MG63 (cell line): ENCODE data around the gene CYTH2. TPM values are rescaled to one million over a fixed set of nuclear protein-coding genes. Genes with fewer than 3 reads are reported as not detected.

Experiments
- DNase-seq: peaks from one replicate; pipeline ENCODE4 v3.0.0-alpha.2; 2020
- H3K27me3 ChIP-seq: fragments of 250-450 bp; sonication (Bioruptor Pico); 2 replicates; pipeline ENCODE4 v1.5.1; 2020; ENCODE audit warnings: mild to moderate bottlenecking, moderate library complexity
- H3K36me3 ChIP-seq: fragments of 250-450 bp; sonication (Bioruptor Pico); 2 replicates; pipeline ENCODE4 v1.5.1; 2020; ENCODE audit warnings: mild to moderate bottlenecking, moderate library complexity
- H3K4me3 ChIP-seq: fragments of 250-450 bp; sonication (Bioruptor Pico); 2 replicates; pipeline ENCODE4 v1.5.1; 2020; ENCODE audit warnings: mild to moderate bottlenecking, moderate library complexity
- H3K9me3 ChIP-seq: fragments of 250-450 bp; sonication (Bioruptor Pico); 2 replicates; pipeline ENCODE4 v1.5.1; 2020; ENCODE audit warnings: mild to moderate bottlenecking, moderate library complexity
- total RNA-seq: library from RNA; depleted of rRNA; stranded (reverse); fragments of >200 nt; shearing (Covaris generic); gene quantifications from 2 replicates; pipeline ENCODE4 v1.2.3, GENCODE V29; 2014; ENCODE audit warnings: low replicate concordance; rRNA removed

The CYTH2 gene, protein sequence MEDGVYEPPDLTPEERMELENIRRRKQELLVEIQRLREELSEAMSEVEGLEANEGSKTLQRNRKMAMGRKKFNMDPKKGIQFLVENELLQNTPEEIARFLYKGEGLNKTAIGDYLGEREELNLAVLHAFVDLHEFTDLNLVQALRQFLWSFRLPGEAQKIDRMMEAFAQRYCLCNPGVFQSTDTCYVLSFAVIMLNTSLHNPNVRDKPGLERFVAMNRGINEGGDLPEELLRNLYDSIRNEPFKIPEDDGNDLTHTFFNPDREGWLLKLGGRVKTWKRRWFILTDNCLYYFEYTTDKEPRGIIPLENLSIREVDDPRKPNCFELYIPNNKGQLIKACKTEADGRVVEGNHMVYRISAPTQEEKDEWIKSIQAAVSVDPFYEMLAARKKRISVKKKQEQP
- total RNA-seq = 84.7 and 163 TPM in 2 replicates

DNA sequence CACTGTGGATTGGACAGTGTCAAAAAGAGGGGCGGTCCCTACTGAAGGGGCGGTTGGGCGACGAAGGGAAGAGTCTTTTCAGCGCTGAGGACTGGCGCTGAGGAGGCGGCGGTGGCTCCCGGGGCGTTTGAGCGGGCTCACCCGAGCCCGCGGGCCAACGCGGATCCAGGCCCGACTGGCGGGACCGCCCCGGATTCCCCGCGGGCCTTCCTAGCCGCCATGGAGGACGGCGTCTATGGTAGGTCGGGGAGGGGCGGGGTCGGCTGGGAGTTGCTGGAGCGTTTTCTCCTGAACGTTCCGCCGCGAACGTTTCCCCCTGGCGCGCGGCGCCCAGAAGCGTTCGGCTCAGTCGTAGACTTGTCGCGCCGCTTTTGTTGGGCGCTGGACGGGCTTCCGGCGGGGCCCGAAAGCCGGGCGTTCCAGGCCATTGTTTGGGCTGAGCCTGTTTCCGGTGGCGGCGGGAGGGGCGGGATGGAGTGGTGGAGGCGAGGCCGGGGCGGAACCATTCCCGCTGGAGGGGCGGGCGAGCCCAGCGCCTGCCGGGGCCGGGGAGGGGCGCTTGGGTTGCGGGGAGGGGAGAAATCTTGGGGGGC is at the start of gene CYTH2:
Gene CYTH2, plus strand, starts transcription at position 81 of the 593 bp plus-strand sequence. Its CDS starts 139 bp downstream, at position 220.
- Histone ChIP-seq H3K27me3 (no peaks in the 10 kb centered on the region), H3K4me3 (peak within 1 kb of the TSS; percentile 98), H3K9me3 (no peaks in the 10 kb centered on the region), H3K36me3 (peaks cover 45% of the 10 kb centered on the region)
- peak; percentile 91 for DNase-seq

DNA sequence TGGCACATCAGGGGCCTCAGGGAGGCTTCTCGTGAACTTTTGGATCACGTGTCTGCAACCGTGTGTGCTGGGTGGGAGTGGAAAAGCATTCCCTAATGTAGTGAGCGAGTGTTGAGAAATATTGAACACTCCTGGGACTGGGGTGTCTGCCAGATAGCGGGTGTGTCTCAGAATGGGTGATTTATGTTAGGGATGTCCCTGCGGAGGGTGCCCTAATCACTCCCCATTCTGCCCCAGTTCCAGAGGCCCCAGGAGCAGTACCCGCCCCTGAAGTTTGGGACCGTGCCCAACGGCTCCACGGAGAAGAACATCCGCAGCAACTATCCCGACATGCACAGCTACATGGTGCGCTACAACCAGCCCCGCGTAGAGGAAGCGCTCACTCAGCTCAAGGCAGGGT is 47.6 kb upstream of the CYTH2 start:
- Histone ChIP-seq H3K36me3 (no peaks in the 10 kb centered on the region), H3K9me3 (no peaks in the 10 kb centered on the region), H3K27me3 (no peaks in the 10 kb centered on the region), H3K4me3 (no peak overlapping the region)
- no peak for DNase-seq

DNA sequence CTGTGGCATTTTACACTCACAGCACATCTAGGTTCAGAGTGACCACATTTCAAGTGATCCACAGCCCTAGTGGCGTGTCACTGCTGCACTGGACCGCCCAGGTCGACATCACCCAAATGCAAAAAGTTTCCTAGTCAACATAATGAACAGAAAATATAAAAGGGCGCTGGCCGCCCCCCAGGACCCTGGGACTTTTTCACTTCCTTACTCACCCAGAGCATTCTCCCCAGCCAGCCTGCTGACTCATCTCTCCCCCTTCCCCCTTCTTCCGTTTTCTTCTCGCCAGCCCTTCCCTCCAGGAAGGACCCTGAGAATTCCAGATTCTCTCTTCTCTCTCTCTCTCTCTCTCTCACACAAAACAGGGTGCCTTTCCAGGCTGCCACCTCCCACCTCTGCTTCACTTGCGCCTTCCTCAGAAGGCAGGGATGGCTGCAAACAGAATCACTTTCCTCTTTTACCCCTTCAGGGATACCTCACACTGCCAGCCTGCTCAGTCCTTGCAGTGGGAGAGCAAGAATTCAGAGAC is 44.4 kb upstream of the CYTH2 start:
- Histone ChIP-seq H3K9me3 (no peaks in the 10 kb centered on the region), H3K27me3 (no peaks in the 10 kb centered on the region), H3K4me3 (no peak overlapping the region), H3K36me3 (no peaks in the 10 kb centered on the region)
- DNase-seq = peak; percentile 83

DNA sequence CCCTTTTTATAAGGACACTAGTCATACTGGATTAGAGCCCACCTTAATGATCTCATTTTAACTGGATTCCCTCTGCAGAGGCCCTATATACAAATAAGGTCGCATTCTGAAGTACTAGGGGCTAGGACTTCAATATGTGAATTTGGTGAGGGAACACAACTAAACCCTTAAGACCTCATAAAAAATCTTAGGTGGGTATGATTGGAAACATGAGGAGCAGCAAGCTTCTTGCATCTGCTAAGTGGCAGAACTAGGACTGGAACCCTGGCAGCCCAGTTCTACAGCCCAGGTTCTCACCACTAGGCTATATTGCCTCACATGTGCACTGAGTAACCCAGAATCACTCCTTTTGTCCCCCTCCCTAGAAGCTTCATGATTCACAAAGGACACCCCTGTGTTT is 40.5 kb upstream of the CYTH2 start:
- no peak for DNase-seq
- H3K27me3 ChIP-seq = no peaks in the 10 kb centered on the region
- no peaks in the 10 kb centered on the region for H3K36me3 ChIP-seq
- H3K4me3 ChIP-seq = no peak overlapping the region
- peaks cover 6% of the 10 kb centered on the region; the same call in 1 of the 2 replicates for H3K9me3 ChIP-seq

DNA sequence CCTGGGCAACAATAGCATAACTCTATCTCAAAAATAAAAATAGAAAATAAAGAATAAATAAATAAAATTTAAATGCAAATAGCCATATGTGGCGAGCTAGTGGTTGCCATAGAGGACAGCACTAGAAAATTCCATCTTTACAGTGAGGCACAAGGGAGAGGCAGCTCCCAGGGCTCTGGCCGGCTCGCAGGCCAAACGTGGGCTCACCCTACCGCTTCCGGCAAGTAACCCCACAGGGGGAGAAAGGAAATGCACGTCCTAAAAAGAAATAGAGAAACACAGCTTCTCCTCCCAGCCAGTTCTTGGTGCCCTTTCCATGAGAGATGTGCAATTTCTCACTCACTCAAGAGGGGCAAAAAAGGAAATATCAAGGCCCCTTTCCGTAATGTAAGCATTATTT is 35.8 kb upstream of the CYTH2 start:
- Histone ChIP-seq H3K4me3 (no peak overlapping the region), H3K27me3 (no peaks in the 10 kb centered on the region), H3K9me3 (peaks cover 6% of the 10 kb centered on the region; the same call in 1 of the 2 replicates), H3K36me3 (no peaks in the 10 kb centered on the region)
- DNase-seq = no peak

DNA sequence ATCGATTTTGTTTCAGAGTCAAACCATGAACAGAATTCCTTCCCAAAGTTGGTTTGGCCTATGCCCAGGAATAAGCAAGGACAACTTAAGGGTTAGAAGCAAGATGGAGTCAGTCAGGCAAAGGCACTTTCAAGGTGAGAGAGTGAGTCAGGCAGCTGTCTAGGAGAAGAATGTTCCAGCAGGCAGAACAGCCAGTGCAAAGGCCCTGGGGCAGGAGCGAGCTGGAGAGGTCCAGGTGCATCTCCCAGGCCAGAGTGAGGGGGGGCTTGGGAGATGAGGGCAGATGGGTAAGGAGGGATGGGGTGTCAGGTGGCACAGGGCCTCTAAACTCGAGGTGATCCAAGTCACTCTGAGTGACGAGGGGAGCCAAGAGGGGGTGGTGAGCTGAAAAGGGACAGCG is 32.6 kb upstream of the CYTH2 start:
- Histone ChIP-seq H3K36me3 (no peaks in the 10 kb centered on the region), H3K4me3 (no peak overlapping the region), H3K9me3 (no peaks in the 10 kb centered on the region), H3K27me3 (no peaks in the 10 kb centered on the region)
- no peak for DNase-seq

DNA sequence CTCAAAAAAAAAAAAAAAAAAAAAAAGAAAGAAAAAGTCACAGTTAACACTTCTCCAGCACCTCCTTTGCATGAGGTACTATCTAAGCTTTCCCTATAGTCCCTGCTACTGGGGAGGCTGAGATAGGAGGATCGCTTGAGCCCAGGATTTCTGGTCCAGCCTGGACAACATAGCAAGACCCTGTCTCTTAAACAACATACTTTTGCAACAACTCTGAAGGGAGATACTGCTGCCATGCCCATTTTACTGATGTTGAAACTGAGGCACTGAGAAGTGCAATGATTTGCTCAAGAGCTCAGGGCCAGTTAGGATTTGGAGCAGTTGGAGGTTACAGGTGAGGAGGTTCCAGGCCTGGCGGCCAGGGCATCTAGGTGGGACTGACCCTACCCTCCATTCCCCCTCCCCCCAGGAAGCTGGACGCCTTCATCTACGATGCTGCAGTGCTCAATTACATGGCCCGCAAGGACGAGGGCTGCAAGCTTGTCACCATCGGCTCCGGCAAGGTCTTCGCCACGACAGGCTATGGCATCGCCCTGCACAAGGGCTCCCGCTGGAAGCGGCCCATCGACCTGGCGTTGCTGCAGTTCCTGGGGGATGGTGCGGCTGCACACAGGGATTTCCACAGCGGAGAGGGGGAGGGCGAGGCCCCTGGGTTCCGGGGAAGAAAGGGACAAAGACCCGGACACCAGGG is 27.7 kb upstream of the CYTH2 start:
- DNase-seq = no peak
- H3K27me3 ChIP-seq = no peaks in the 10 kb centered on the region

DNA sequence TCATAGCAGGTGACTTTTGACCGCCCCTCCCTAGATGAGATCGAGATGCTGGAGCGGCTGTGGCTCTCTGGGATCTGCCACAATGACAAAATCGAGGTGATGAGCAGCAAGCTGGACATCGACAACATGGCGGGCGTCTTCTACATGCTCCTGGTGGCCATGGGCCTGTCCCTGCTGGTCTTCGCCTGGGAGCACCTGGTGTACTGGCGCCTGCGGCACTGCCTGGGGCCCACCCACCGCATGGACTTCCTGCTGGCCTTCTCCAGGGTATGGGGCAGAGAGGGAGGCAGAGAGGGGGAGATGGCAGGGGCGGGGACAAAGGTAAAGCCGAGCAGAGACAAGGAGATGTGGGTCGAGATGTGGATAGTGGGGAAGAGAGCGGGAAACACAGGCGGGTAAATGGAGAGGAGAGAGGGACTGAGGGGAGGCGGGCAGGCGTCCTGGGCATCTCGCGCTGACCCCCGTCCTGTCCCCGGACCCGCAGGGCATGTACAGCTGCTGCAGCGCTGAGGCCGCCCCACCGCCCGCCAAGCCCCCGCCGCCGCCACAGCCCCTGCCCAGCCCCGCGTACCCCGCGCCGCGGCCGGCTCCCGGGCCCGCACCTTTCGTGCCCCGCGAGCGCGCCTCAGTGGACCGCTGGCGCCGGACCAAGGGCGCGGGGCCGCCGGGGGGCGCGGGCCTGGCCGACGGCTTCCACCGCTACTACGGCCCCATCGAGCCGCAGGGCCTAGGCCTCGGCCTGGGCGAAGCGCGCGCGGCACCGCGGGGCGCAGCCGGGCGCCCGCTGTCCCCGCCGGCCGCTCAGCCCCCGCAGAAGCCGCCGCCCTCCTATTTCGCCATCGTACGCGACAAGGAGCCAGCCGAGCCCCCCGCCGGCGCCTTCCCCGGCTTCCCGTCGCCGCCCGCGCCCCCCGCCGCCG is 26.8 kb upstream of the CYTH2 start:
- Histone ChIP-seq H3K9me3 (no peaks in the 10 kb centered on the region), H3K4me3 (no peak overlapping the region), H3K36me3 (peaks cover 14% of the 10 kb centered on the region), H3K27me3 (no peaks in the 10 kb centered on the region)
- DNase-seq = no peak

More for the DNA sequence above, 27.7 kb upstream of the CYTH2 start:
- peaks cover 7% of the 10 kb centered on the region for H3K36me3 ChIP-seq
- H3K9me3 ChIP-seq = no peaks in the 10 kb centered on the region
- no peak overlapping the region for H3K4me3 ChIP-seq

DNA sequence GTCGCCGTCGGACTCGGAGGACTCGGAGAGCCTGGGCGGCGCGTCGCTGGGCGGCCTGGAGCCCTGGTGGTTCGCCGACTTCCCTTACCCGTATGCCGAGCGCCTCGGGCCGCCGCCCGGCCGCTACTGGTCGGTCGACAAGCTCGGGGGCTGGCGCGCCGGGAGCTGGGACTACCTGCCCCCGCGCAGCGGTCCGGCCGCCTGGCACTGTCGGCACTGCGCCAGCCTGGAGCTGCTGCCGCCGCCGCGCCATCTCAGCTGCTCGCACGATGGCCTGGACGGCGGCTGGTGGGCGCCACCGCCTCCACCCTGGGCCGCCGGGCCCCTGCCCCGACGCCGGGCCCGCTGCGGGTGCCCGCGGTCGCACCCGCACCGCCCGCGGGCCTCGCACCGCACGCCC is 25.9 kb upstream of the CYTH2 start:
- Histone ChIP-seq H3K9me3 (no peaks in the 10 kb centered on the region), H3K4me3 (no peak overlapping the region), H3K27me3 (no peaks in the 10 kb centered on the region), H3K36me3 (peaks cover 22% of the 10 kb centered on the region)
- DNase-seq = no peak

DNA sequence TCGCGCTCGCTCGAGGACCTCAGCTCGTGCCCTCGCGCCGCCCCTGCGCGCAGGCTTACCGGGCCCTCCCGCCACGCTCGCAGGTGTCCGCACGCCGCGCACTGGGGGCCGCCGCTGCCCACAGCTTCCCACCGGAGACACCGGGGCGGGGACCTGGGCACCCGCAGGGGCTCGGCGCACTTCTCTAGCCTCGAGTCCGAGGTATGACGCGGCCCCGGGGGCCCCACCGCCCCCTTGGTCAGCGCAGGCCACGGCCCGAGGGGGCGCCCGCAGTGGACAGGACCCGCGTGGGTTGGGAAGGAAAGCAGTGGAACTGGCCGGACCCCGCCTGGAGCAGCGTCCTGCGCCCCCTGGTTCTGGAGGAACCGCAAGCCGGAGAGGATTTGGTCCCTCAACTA is 25.4 kb upstream of the CYTH2 start:
- DNase-seq = no peak
- H3K9me3 ChIP-seq = no peaks in the 10 kb centered on the region
- H3K36me3 ChIP-seq = peaks cover 27% of the 10 kb centered on the region
- no peak overlapping the region for H3K4me3 ChIP-seq
- H3K27me3 ChIP-seq = no peaks in the 10 kb centered on the region

DNA sequence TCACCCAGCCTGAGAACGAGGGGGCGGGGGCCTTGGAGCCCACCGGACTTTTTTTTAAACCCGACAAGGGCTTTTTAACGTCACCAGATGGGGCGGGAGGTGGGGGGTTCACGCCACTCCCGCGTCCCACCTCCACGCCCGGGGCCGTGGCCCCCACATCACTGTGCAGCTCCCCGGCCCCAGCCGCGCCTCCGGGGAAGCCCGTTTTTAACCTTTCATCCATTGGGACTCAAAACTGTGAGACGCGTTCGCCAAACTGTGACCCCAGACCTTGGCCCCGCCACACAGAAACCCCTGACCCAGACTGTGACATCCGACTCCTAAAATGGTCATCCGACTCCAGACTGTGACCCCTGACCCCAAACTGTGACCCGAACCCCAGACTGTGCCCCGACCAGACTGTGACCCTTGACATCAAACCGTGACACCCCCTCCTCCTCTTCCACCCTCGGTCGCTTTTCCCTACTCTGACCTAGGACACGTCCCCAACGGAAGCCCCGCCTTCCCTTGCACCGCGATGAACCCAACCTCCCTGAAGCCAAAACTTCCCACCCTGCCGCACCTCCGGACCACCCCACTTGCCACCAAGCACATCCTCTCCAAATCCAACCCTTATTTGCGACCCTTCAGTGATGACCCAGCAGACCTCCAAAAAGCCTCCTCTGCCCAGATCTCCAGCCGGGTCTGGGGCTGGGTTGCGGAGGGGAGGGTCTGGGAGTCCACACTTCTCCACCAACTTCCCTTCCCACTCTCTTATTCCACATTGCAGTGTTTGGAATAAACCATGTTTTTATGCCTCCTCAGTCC is 24.8 kb upstream of the CYTH2 start:
- Histone ChIP-seq H3K9me3 (no peaks in the 10 kb centered on the region), H3K36me3 (peaks cover 33% of the 10 kb centered on the region), H3K4me3 (peak overlapping the region; percentile 98), H3K27me3 (no peaks in the 10 kb centered on the region)
- DNase-seq = no peak

DNA sequence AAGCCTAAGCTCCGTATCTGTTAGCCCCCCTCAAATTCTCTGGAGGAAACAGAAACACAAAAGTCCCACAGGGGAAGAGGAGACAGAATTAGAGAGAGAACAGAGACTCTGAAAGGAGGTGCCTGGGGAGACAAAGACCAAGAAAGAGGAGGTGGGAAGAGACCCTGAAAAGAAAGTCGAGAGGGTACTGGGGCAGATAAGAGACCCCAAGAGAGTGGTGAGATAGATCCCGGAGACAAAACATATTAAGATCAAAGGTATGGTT is 24.3 kb upstream of the CYTH2 start:
- H3K36me3 ChIP-seq = peaks cover 38% of the 10 kb centered on the region
- DNase-seq = no peak
- H3K4me3 ChIP-seq = peak overlapping the region; percentile 98
- H3K27me3 ChIP-seq = no peaks in the 10 kb centered on the region
- H3K9me3 ChIP-seq = no peaks in the 10 kb centered on the region

DNA sequence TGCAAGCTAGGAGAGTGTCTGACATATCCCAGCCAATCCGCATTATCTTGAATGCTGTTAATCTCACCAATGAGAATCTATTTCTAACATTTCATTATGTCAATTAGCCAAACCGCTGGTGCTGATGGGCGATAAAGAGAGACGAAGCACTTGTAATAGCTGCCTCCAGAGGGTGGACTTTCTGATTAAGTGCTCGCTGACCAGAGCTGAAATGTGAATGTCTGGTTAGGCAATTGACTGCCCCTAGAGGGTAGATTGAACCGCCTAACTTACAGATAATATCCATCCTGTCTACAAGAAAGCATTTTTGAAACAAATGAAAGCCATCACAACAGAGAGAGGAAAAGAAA is 23.9 kb upstream of the CYTH2 start:
- peak; percentile 75 for DNase-seq
- H3K9me3 ChIP-seq = no peaks in the 10 kb centered on the region
- peak overlapping the region; percentile 98 for H3K4me3 ChIP-seq
- peaks cover 42% of the 10 kb centered on the region for H3K36me3 ChIP-seq
- H3K27me3 ChIP-seq = no peaks in the 10 kb centered on the region

DNA sequence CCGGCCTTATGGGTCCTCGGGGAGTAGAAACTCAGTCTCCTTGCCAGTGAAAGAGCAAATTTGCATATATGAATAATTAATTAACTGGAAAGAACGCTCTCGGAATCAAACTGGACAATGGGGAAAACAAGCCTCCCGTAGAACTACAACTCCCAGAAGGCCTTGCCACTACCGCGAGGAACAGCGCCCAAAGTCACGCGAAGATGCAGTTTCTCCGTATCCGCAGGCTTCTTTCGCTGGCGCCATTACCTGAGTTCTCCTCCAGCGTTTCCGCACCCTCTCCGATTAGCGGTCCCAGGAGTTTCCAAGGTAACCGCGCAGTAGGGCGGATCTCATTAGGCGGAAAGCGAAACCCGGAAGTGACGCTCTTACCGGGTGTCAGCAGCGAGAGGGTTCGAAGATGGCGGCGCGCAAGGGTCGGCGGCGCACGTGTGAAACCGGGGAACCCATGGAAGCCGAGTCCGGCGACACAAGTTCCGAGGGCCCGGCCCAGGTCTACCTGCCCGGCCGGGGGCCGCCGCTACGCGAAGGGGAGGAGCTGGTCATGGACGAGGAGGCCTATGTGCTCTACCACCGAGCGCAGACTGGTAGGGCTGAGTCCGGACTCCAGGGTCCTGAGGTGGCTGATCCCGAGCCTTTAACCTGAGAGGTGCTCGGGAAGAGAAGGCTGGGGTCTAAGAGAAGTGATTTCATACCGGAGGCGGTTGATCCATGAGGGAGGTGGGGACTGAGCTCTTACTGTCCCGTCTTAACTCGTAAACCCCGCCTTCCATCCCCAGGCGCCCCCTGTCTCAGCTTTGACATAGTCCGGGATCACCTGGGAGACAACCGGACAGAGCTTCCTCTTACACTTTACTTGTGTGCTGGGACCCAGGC is 23.3 kb upstream of the CYTH2 start, which contains the start of gene GRWD1:
Gene GRWD1, plus strand, starts transcription at position 378 of the 876 bp plus-strand sequence. Its CDS starts 23 bp downstream, at position 401.
- peak; percentile 97 for DNase-seq
- Histone ChIP-seq H3K9me3 (no peaks in the 10 kb centered on the region), H3K36me3 (peaks cover 48% of the 10 kb centered on the region), H3K27me3 (no peaks in the 10 kb centered on the region), H3K4me3 (peak within 1 kb of the TSS; percentile 98)

DNA sequence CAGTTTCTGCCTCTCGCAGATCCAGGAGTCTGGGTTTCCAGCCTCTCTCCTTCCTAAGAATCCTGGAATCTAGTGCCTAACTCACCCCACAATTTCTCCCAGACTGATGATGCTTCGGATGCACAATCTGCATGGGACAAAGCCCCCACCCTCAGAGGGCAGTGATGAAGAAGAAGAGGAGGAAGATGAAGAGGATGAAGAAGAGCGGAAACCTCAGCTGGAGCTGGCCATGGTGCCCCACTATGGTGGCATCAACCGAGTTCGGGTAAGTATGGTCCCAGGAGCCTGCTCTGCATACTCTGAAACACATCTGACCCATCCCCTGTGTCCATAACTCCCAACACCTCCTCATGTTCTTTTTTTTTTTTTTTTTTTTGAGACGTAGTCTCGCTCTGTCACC is 22.6 kb upstream of the CYTH2 start:
- DNase-seq = no peak
- Histone ChIP-seq H3K4me3 (peak overlapping the region; percentile 98), H3K9me3 (no peaks in the 10 kb centered on the region), H3K36me3 (peaks cover 54% of the 10 kb centered on the region), H3K27me3 (no peaks in the 10 kb centered on the region)
